Activated T-cell treated with anti-CD3 and anti-CD28 coated beads for 24 hours (primary cell): ENCODE results near the gene LARGE1.

Experiments used
- DNase-seq: peaks from one replicate; pipeline ENCODE4 v3.0.0-alpha.2; 2020; ENCODE audit warnings: low read depth

Gene LARGE1

DNA sequence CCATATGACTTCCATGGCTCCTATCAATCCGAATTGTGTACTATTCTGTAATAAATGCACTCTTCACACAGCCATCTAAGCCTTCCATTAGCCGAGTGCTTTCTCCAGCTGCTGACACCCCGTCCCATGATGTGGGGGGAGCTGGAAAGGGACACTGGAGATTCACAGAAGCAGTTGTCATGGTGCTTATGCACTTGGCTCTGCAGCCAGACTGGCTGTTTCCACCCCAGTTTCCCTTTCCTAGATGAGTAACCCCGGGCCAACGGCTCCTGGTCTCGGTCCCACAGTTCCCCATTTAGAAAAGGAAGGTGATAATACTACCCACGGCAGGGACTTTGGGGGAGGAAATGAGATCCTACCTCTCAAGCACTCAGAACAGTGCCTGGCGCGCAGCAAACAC is 617.2 kb downstream of the LARGE1 start:
- DNase-seq: no peak

- no peak for DNase-seq
Measured at GRCh38 chr22:33302549-33302948, 617.7 kb downstream of the LARGE1 start.

- DNase-seq: peak; percentile 36
Measured at GRCh38 chr22:33302049-33302545, 618.2 kb downstream of the LARGE1 start.

GRCh38 chr22:33300165-33300564 is 620.1 kb downstream of the LARGE1 start:
- no peak for DNase-seq

- DNase-seq: no peak
Measured at GRCh38 chr22:33299245-33299956, 620.9 kb downstream of the LARGE1 start.

- DNase-seq: no peak
Measured at GRCh38 chr22:33296941-33297340, 623.3 kb downstream of the LARGE1 start.

DNA sequence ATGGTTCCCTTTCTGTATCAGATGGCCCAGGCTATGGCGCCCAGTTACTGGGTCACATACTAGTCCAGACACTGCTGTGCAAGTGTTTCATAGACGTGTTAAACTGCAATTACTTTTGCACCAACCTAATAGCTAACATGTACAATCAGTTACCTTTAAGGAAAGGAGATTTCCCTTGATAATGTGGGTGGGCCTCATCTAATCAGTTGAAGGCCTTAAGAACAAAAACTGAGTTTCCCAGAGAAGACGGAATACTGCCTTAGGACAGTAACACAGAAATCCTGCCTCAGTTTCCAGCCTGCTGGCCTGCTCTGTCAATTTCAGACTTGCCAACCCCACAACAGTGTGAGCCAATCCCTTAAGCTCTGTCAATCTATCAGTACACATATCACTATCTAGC is 632.2 kb downstream of the LARGE1 start:
- DNase-seq: no peak

DNA sequence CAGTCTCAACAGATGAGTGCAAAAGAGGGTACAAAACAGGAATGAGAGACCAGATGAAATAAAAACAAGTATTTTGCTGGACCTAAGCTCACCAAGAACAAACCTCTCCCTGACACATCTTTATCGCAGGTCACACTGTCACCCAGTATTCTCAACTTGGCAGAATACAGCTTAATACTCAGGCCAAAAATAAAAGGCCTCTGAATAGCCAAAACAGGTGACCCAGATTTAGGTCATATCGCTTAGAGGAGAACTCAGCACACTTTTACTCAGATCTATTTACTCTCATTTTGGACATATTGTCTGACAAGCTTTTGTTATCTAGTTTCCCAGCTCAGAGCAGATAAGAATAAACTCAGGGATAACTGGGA is 645.2 kb downstream of the LARGE1 start:
- no peak for DNase-seq

- DNase-seq: peak; percentile 2
Measured at GRCh38 chr22:33274214-33275072, 645.8 kb downstream of the LARGE1 start.

DNA sequence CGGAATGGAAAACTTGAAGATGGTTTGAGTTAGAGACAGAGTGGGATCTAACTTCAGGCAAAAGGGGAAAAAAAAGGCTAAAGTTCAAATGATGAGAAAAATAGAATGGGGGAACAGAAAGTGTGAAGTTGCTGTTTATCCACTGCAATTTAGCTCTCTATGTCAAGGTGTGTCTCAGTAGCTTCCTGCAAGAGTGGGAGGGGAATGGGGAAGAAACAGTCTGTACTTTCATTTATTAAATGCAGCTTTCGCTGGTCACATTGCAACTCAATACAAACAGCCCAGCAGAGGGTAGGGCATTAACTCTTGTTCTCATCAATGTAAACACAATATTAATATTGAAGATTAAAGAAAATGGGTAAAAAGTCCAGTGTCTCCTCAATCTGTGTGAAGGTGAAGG is 647.4 kb downstream of the LARGE1 start:
- DNase-seq: no peak

DNA sequence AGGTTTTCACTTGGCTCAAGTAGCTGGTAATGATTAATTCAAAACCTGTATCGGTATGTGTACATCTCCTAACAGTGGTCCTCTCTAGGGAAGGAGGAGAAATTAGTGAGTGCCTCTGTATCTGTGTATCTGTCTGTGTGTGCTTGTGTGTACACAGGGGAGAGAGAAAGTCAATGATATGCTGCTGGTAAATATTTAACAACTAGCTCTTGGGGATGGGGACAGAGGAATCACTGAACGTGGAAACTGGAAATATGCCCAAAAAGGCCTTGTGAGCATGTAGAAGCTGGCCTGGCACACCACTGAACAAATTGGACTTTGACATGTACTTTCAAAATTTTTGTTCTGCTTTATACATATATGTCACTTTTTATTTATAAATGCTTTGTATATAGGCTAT is 648.1 kb downstream of the LARGE1 start:
- DNase-seq: no peak

DNA sequence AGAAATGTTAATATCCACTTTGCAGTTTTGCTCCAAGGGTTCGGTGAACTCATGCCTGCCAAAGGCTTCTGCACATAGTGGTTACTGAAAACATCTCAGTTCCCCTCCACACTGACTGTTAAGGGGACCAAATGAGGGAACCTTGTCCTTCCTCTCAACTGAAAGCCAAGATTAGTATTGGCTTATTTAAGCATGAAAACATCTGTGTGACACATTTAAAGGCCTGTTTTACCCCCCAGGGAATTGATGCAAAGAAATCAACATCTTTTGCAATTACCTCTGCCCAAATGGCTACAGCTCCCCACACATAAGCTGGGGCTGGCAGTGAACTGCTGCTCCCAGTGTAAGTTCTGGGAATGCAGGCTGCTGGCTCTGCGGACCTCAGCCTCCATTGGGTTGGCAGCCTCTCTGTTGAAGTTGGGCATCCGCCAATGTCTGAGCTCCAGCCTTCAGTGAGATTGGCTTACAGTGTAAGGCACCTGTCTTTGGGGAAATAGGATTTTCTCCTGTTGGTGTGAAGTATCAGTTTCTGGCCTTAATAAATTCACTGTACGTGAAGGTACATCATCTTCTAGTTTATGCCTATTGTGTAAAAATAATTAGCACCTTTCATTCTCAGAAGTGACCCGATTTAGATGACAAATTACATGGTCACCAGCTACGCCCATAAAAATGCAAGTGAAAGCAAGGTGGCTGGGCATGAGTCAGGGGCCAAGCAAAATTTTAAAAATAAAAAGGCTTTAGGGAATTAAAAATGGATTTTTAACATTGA is 648.7 kb downstream of the LARGE1 start:
- no peak for DNase-seq

GRCh38 chr22:33270596-33270995 is 649.7 kb downstream of the LARGE1 start:
- DNase-seq: no peak

- DNase-seq: no peak
Measured at GRCh38 chr22:33261699-33262098, 658.6 kb downstream of the LARGE1 start.

- no peak for DNase-seq
Measured at GRCh38 chr22:33260498-33260897, 659.8 kb downstream of the LARGE1 start.

- DNase-seq: no peak
Measured at GRCh38 chr22:33255791-33256190, 664.5 kb downstream of the LARGE1 start.

DNA sequence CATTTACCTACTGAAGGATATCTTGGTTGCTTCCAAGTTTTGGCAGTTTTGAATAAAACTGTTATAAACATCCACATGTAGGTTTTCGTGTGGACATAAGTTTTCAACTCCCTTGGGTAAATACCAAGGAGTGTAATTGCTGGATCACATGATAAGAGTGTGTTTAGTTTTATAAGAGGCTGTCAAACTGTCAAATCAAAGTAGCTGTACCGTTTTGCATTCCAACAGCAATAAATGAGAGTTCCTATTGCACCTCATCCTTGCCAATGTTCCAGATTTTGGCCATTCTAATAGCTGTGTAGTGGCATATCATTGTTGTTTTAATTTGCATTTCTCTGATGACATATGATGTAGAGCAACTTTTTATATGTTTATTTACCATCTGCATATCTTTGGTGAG is 671.3 kb downstream of the LARGE1 start:
- DNase-seq: no peak

DNA sequence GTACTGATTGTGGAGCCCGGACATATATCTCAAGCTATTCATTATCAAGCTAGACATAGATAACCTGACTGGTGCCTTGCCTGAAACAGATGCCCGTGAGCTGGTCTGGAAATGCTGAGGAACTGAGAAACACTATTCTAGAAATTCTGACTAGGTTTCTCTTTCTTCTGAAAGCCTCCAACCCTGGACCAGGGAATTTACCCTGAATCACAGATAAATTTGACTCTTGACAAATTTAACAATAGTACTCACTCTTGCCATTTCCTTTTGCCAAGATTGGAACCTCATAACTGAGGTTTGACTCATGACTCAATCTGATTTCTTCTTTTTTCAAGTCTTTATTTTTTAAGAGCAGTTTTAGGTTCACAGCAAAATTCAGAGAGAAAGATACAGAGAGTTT is 672.5 kb downstream of the LARGE1 start:
- no peak for DNase-seq

DNA sequence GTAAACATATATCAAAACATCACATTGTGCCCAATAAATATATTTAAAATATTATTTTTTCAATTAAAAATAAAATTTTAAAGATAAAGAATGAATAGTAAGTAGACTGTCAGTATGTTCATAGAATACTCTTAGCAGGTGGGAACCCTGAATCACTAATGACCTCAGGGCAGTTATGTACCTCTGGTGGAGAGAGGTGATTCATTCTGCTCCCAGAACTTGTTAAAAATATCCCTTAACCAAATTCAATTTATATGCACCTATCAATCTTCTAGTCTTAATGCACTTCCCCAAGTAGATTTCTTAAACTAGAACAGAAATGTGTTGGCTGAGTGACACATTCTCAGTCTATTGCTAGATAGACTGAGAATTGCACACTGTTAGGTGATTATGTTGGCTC is 678.2 kb downstream of the LARGE1 start:
- no peak for DNase-seq

DNA sequence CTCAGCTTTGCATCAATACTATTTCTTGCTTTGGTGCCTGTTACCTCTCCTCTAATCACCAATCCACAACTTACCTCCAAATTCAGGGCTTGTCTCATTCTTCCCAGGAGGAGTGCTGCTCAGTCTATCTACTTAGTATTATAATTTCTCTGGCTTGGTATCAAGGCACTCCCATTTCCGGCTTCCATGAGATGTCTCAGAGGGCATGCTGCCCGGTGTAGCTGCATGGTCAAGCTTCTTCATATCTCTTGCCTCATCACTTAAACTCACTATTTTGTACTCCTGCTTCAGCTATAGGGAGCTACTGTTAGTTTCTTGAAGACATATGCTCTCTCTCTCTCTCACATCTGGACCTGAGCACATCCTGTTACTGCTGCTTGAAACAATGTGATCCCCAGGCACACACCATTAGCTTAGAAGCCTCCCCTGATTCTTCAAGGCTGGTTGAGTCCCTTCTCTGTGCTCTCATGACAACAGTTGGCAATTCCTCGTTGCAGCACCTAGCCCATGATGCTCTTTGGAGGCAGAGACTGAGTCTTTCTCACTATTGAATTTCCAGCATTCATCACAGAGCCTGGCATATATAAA is 679.3 kb downstream of the LARGE1 start:
- no peak for DNase-seq

DNA sequence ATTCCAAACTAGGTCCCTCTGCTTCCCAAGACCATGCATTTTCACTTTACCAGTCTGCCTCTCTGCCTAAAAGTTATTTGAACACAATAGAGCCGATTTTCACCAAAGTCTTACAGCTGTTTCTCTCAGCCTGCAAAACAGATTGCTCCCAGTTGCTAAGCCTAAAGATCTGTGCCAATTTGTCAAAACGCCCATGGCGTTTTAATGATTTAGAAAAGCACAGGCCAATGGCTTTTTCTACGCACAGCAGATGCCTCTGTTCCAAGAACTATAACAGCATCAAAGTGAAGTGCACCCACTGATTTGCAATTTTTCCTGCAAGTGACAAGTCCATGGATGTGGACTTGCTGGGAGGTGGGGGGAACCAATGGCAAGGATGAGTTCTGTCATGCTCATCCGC is 688.2 kb downstream of the LARGE1 start:
- no peak for DNase-seq

- no peak for DNase-seq
Measured at GRCh38 chr22:33227791-33228190, 692.5 kb downstream of the LARGE1 start.
